Mesendoderm (in vitro differentiated cells): ENCODE results near the gene DBNDD2.

ENCODE experiments used
- DNase-seq: peaks from one replicate; pipeline ENCODE4 v3.0.0; 2013
- H2AK5ac ChIP-seq: 2 replicates; pipeline ENCODE4 v1.6.1; 2013; ENCODE audit warnings: low read length, inconsistent platforms
- H2BK120ac ChIP-seq: 2 replicates; pipeline ENCODE4 v1.6.1; 2013; ENCODE audit warnings: low read depth, mild to moderate bottlenecking, low read length, moderate library complexity, mixed read lengths
- H2BK15ac ChIP-seq: replicated peaks from 2 replicates; pipeline ENCODE4 v1.6.1; 2013; ENCODE audit warnings: low read depth, mild to moderate bottlenecking, moderate library complexity
- H2BK5ac ChIP-seq: 2 replicates; pipeline ENCODE4 v1.6.1; 2013; ENCODE audit warnings: low read length, inconsistent platforms
- H3K18ac ChIP-seq: 2 replicates; pipeline ENCODE4 v1.6.1; 2013; ENCODE audit warnings: mild to moderate bottlenecking, low read length, mixed read lengths
- H3K23ac ChIP-seq: one replicate; pipeline ENCODE4 v1.6.1; 2013; ENCODE audit warnings: low read length
- H3K27ac ChIP-seq: 2 replicates; pipeline ENCODE4 v1.5.1; 2013; ENCODE audit warnings: low read depth, mild to moderate bottlenecking, inconsistent platforms, low read length, moderate library complexity
- H3K27me3 ChIP-seq: 2 replicates; pipeline ENCODE4 v1.6.1; 2013; ENCODE audit warnings: low read length, control low read depth, mild to moderate bottlenecking, inconsistent platforms; ENCODE audit not compliant: insufficient read depth, poor library complexity
- H3K36me3 ChIP-seq: 2 replicates; pipeline ENCODE4 v1.6.1; 2013; ENCODE audit warnings: low read length, inconsistent platforms; ENCODE audit not compliant: control insufficient read depth, insufficient read depth
- H3K4ac ChIP-seq: one replicate; pipeline ENCODE4 v1.6.1; 2013; ENCODE audit warnings: low read depth, mild to moderate bottlenecking, low read length, moderate library complexity
- H3K4me1 ChIP-seq: 2 replicates; pipeline ENCODE4 v1.6.1; 2013; ENCODE audit warnings: low read depth, low read length, inconsistent platforms; ENCODE audit not compliant: control insufficient read depth
- H3K4me2 ChIP-seq: 2 replicates; pipeline ENCODE4 v1.6.1; 2013; ENCODE audit warnings: low read length
- H3K4me3 ChIP-seq: 2 replicates; pipeline ENCODE4 v1.5.1; 2013; ENCODE audit warnings: mild to moderate bottlenecking, low read length
- H3K56ac ChIP-seq: one replicate; pipeline ENCODE4 v1.6.1; 2013; ENCODE audit warnings: low read length
- H3K79me1 ChIP-seq: 2 replicates; pipeline ENCODE4 v1.6.1; 2013; ENCODE audit warnings: low read length, inconsistent platforms
- H3K79me2 ChIP-seq: 2 replicates; pipeline ENCODE4 v1.6.1; 2013; ENCODE audit warnings: mild to moderate bottlenecking, low read length; ENCODE audit not compliant: control insufficient read depth, insufficient read depth
- H3K9ac ChIP-seq: 2 replicates; pipeline ENCODE4 v1.6.1; 2013; ENCODE audit warnings: low read length, inconsistent platforms
- H4K5ac ChIP-seq: one replicate; pipeline ENCODE4 v1.6.1; 2013; ENCODE audit warnings: low read length
- H4K8ac ChIP-seq: one replicate; pipeline ENCODE4 v1.6.1; 2013; ENCODE audit warnings: low read depth, mild to moderate bottlenecking, control low read depth, low read length, moderate library complexity
- WGBS: extraction: QIAGEN DNeasy Blood & Tissue Kit; methylation state at CpG from one replicate; pipeline ENCODE4 v1.1.7; 2013; ENCODE audit warnings: low lambda C conversion rate, missing lambda C conversion rate; ENCODE audit not compliant: insufficient coverage; ENCODE audit errors: extremely low coverage; 5-methylcytosine and 5-hydroxymethylcytosine counted together

Gene DBNDD2

DNA sequence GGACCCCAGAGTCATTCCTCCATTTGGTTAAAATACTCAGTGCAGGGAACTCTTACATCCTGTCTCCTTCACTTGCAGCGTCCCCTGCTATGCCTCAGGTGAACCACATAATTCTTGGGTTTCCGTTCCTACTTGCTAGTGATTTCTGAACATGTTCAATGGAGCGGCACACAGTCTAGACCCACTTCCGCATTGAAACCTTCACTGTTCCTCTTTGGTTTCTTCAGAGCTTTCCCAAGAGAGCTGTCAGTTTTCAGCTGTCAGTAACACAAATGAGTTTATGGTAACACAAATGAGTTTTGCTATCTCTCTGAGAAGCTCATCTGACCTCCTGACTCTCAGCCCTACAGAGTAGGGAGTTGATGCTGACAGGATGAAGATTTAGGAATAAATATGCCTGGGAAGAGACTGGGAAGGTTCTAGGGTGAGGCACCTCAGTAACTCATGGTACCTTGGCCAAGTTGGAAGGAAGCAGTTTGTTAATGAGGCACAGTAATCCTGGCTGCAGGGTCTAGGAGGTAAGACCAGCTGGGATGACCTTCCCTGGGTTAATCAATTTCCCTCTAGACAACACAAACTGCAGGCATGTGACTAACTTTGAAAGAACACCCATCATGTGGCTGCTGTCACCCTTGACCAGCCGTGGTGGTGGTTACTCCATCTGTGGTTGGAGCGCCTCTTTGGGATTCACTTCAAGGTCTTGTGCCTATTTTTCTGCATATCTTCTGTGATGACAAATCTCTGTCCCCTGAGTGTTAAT is 39.7 kb upstream of the DBNDD2 start:
- Histone ChIP-seq H4K5ac (no peak overlapping the region), H3K23ac (no peak overlapping the region), H3K27ac (no peak overlapping the region), H2AK5ac (no peak overlapping the region), H3K4me1 (peaks cover 10% of the 10 kb centered on the region), H3K56ac (no peak overlapping the region), H3K4ac (no peak overlapping the region), H3K79me2 (peaks cover 8% of the 10 kb centered on the region), H3K9ac (no peak overlapping the region), H3K4me3 (no peak overlapping the region), H2BK5ac (no peak overlapping the region), H2BK120ac (no peak overlapping the region), H3K79me1 (peaks cover 17% of the 10 kb centered on the region), H4K8ac (no peak overlapping the region), H3K36me3 (peaks cover 2% of the 10 kb centered on the region), H3K4me2 (no peak overlapping the region), H2BK15ac (no peak overlapping the region), H3K27me3 (no peaks in the 10 kb centered on the region), H3K18ac (no peak overlapping the region)
- no CpG with 5 or more reads among the region's 6 CpGs for WGBS
- no peak for DNase-seq

- Histone ChIP-seq H3K36me3 (peaks cover 2% of the 10 kb centered on the region), H2BK120ac (no peak overlapping the region), H3K4me2 (no peak overlapping the region), H2AK5ac (no peak overlapping the region), H2BK15ac (no peak overlapping the region), H3K4me3 (no peak overlapping the region), H2BK5ac (no peak overlapping the region), H3K79me2 (no peaks in the 10 kb centered on the region), H3K27ac (no peak overlapping the region), H3K4ac (no peak overlapping the region), H3K4me1 (peaks cover 5% of the 10 kb centered on the region), H3K79me1 (peaks cover 2% of the 10 kb centered on the region), H3K56ac (no peak overlapping the region), H3K23ac (no peak overlapping the region), H3K18ac (no peak overlapping the region), H3K9ac (no peak overlapping the region), H3K27me3 (no peaks in the 10 kb centered on the region), H4K8ac (no peak overlapping the region), H4K5ac (no peak overlapping the region)
- WGBS = no CpG with 5 or more reads among the region's 3 CpGs
- no peak for DNase-seq
Measured at GRCh38 chr20:45370571-45371160, 37.4 kb upstream of the DBNDD2 start.

DNA sequence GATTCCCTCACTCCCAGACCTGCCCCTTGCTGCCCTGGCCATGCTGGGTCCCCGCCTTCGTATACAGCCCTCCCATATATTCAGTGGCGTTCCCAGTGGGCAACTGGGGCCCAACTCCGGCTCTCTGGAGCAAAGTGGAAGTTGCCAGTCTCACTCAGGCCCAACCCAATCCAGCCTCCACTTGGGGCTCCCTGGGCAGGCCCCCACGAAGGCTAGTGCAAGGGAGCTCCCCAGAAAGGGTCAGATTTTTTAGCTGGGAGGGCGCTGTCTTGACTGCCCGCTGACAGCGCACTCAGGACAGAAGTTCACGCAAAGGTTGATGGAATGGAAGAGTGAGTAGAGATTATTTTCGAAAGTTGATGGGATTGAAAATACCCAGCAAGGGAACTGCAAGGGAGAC is 35.8 kb upstream of the DBNDD2 start:
- H2BK120ac ChIP-seq = no peak overlapping the region
- no peak overlapping the region for H4K5ac ChIP-seq
- H4K8ac ChIP-seq = no peak overlapping the region
- no peaks in the 10 kb centered on the region for H3K79me2 ChIP-seq
- H2AK5ac ChIP-seq = no peak overlapping the region
- no peak overlapping the region for H2BK15ac ChIP-seq
- H3K79me1 ChIP-seq = no peaks in the 10 kb centered on the region
- no peak overlapping the region for H3K4ac ChIP-seq
- no peak overlapping the region for H2BK5ac ChIP-seq
- H3K9ac ChIP-seq = peak overlapping the region; percentile 2
- H3K4me3 ChIP-seq = no peak overlapping the region
- no peaks in the 10 kb centered on the region for H3K27me3 ChIP-seq
- no peak overlapping the region for H3K23ac ChIP-seq
- DNase-seq = no peak
- peaks cover 5% of the 10 kb centered on the region for H3K4me1 ChIP-seq
- WGBS = no CpG with 5 or more reads among the region's 10 CpGs
- no peak overlapping the region for H3K27ac ChIP-seq
- H3K18ac ChIP-seq = no peak overlapping the region
- no peak overlapping the region for H3K4me2 ChIP-seq
- H3K36me3 ChIP-seq = no peaks in the 10 kb centered on the region
- H3K56ac ChIP-seq = no peak overlapping the region

- Histone ChIP-seq H3K79me2 (no peaks in the 10 kb centered on the region), H3K4me3 (no peak overlapping the region), H4K8ac (no peak overlapping the region), H3K56ac (peak overlapping the region; percentile 82), H3K9ac (peak overlapping the region; percentile 38), H3K4me2 (peak overlapping the region; percentile 67), H2BK15ac (no peak overlapping the region), H3K79me1 (no peaks in the 10 kb centered on the region), H3K4me1 (peaks cover 6% of the 10 kb centered on the region), H2BK5ac (no peak overlapping the region), H3K27me3 (no peaks in the 10 kb centered on the region), H4K5ac (no peak overlapping the region), H2BK120ac (no peak overlapping the region), H3K23ac (peak overlapping the region; percentile 57), H3K18ac (peak overlapping the region; percentile 6), H2AK5ac (no peak overlapping the region), H3K27ac (no peak overlapping the region), H3K36me3 (no peaks in the 10 kb centered on the region), H3K4ac (no peak overlapping the region)
- peak; percentile 40 for DNase-seq
- no CpG with 5 or more reads among the region's 30 CpGs for WGBS
Measured at GRCh38 chr20:45372646-45373352, 35.3 kb upstream of the DBNDD2 start.

DNA sequence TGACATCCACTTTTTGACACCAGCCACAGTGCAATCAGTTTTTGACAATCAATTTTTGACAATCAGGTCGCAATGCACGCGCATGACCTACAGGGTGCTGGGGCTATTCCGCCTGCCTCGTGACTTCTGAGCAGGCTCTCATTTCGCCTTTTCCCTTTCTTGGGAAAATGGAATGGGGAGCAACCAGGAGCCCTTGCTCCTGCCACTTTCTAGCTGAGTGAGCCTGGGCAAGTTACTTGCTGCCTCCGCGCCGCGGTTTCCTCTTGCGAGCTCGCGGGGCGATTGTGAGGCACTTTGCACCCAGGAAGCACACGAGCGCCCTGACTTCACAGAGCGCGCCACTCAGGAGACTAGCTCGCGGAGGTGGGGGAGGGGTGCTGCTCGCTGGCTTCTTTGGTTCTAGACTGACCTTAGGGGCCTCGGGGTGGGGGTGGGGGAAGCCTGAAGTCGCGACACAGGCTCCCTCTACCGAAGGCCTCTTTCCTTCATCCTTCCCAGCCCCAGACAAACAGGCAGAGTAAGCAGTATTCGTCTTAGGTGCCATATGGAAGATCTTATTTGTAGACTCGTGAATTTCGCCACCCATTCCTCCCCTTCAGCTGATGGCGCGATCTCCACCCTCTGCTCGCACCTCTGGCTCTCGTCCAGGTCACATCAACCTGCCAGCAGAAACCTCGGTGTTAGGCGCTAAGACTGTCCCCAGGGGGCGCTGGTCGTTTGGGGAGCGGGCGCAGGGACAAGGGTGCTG is 34.6 kb upstream of the DBNDD2 start:
- peak overlapping the region; percentile 57 for H3K23ac ChIP-seq
- WGBS = no CpG with 5 or more reads among the region's 38 CpGs
- no peaks in the 10 kb centered on the region for H3K36me3 ChIP-seq
- H3K79me2 ChIP-seq = no peaks in the 10 kb centered on the region
- peak overlapping the region; percentile 82 for H3K56ac ChIP-seq
- H3K4me2 ChIP-seq = peak overlapping the region; percentile 67
- H3K79me1 ChIP-seq = no peaks in the 10 kb centered on the region
- no peak overlapping the region for H4K5ac ChIP-seq
- no peak overlapping the region for H4K8ac ChIP-seq
- peak overlapping the region; percentile 6 for H3K18ac ChIP-seq
- no peak overlapping the region for H3K4ac ChIP-seq
- H3K27ac ChIP-seq = no peak overlapping the region
- no peak overlapping the region for H2BK15ac ChIP-seq
- no peak overlapping the region for H2BK5ac ChIP-seq
- H2AK5ac ChIP-seq = no peak overlapping the region
- H3K27me3 ChIP-seq = no peaks in the 10 kb centered on the region
- H3K4me1 ChIP-seq = peaks cover 11% of the 10 kb centered on the region
- peak overlapping the region; percentile 38 for H3K9ac ChIP-seq
- no peak overlapping the region for H2BK120ac ChIP-seq
- no peak overlapping the region for H3K4me3 ChIP-seq
- DNase-seq = peak; percentile 91
